Transverse colon (tissue), 4 donors: Measurements from ENCODE around the gene TMTC1. TPM values are rescaled to one million over a fixed set of nuclear protein-coding genes. Genes with fewer than 3 reads are reported as not detected.

ENCODE experiments used
- DNase-seq: peaks from one replicate; pipeline ENCODE4 v3.0.0-alpha.2; 2019
- H3K27ac ChIP-seq, 4 donors: fragments of 200-600 bp; sonication (generic); 2 replicates each; pipeline ENCODE4 v1.5.1; 2016 to 2018; ENCODE audit warnings: inconsistent platforms in 4 of 4
- H3K27me3 ChIP-seq: fragments of 200-600 bp; sonication (generic); 2 replicates; pipeline ENCODE4 v1.5.1; 2017; ENCODE audit warnings: inconsistent platforms
- H3K36me3 ChIP-seq, 4 donors: fragments of 200-600 bp; sonication (generic); 2 replicates each; pipeline ENCODE4 v1.5.1; 2017 to 2019; ENCODE audit warnings: inconsistent platforms in 4 of 4
- H3K4me1 ChIP-seq, 4 donors: fragments of 200-600 bp; sonication (generic); 2 replicates each; pipeline ENCODE4 v1.5.1; 2017 to 2020; ENCODE audit warnings: inconsistent platforms in 4 of 4
- H3K4me3 ChIP-seq, 4 donors: fragments of 200-600 bp; sonication (generic); 1 replicate in 1 of 4; 2 replicates in 3 of 4; pipeline versions ENCODE4 v1.5.1 to v1.6.1; 2017 to 2019; ENCODE audit warnings: inconsistent platforms in 4 of 4
- H3K9me3 ChIP-seq, 2 donors: fragments of 200-600 bp; sonication (generic); 2 replicates each; pipeline ENCODE4 v1.5.1; 2017 to 2019; ENCODE audit warnings: inconsistent platforms in 2 of 2
- EP300 ChIP-seq: sonication (generic); formaldehyde crosslinking; IDR thresholded peaks from one replicate; pipeline ENCODE4 v1.6.1; 2017; ENCODE audit warnings: antibody characterized with exemption, low read depth
- POLR2A ChIP-seq: fragments of 450-650 bp; IDR thresholded peaks from one replicate; pipeline ENCODE4 v1.6.1; 2016; ENCODE audit warnings: antibody characterized with exemption, mild to moderate bottlenecking, moderate library complexity
- POLR2AphosphoS5 ChIP-seq, 3 donors: sonication (generic); formaldehyde crosslinking; IDR thresholded peaks; one replicate each; pipeline ENCODE4 v1.6.1; 2016; ENCODE audit warnings: antibody characterized with exemption in 3 of 3
- WGBS, 2 donors: methylation state at CpG; one replicate each; pipeline ENCODE4 v1.1.5; 2018; ENCODE audit warnings: low coverage in 1 of 2; 5-methylcytosine and 5-hydroxymethylcytosine counted together
- in situ Hi-C, 4 donors: fragments of 200-750 bp; cut with MboI; loops; one replicate each; pipeline versions ENCODE4 v1.15.0 to v1.15.1; 2017; ENCODE audit warnings: low sequenced_read_pairs in 3 of 4, low pct_ligation_motif_present in 1 of 4, low pct_unique_long_range_greater_than_20kb in 1 of 4
- intact Hi-C: fragments of 100-400 bp; cut with DNase I; formaldehyde crosslinking; loops from one replicate; pipeline ENCODE4 v1.15.1; 2023; ENCODE audit warnings: low total_unique reads
- total RNA-seq, 4 donors: library from RNA; depleted of rRNA; stranded (reverse); fragments of >200 nt; gene quantifications; one replicate each; pipeline ENCODE4 v1.1.0, GENCODE V29; 2016
- TF ChIP-seq, protein P1 (sequence below), 5 experiments: fragments of 200-600 bp in 3 of 5; fragments of 450-650 bp in 2 of 5; sonication (generic) in 3 of 5; IDR thresholded peaks; 1 replicate in 2 of 5; 2 replicates in 3 of 5; pipeline ENCODE4 v1.5.1; 2016 to 2017; ENCODE audit warnings: antibody characterized with exemption in 5 of 5, inconsistent platforms in 3 of 5, mild to moderate bottlenecking in 2 of 5, moderate library complexity in 1 of 5

The TMTC1 gene
- total RNA-seq, 4 donors from 2014 or later: 10.2 to 26.9 (median 16.9) TPM

DNA sequence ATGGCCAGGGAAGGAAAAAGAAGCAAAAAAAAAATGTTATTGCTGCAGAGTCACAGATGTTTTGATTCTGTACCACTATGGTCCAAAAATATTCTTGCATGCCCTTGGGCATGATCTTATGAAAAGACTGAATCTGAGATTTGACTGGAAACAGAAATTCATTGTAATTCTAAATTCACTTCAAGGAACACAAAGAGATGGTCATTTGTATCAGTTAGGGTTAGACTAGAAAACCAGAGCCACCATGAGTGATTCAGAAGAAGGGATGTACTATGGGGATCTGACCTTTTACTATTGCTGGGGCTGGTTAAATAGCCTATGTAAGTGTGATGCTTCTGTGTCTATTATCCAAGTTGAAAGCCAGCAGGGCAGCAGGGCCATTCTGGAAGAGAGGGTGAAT, 5.2 kb downstream of the TMTC1 start:
- H3K4me1 ChIP-seq: peaks cover 0 to 5% (median 0%) of the 10 kb centered on the region in 4 donors
- H3K9me3 ChIP-seq: peaks cover 0 to 3% of the 10 kb centered on the region in 2 donors
- H3K27ac ChIP-seq: no peak overlapping the region
- no peak for TF ChIP-seq POLR2AphosphoS5 (IDR thresholded peaks at IDR 0.05)
- TF ChIP-seq, protein P1, sequence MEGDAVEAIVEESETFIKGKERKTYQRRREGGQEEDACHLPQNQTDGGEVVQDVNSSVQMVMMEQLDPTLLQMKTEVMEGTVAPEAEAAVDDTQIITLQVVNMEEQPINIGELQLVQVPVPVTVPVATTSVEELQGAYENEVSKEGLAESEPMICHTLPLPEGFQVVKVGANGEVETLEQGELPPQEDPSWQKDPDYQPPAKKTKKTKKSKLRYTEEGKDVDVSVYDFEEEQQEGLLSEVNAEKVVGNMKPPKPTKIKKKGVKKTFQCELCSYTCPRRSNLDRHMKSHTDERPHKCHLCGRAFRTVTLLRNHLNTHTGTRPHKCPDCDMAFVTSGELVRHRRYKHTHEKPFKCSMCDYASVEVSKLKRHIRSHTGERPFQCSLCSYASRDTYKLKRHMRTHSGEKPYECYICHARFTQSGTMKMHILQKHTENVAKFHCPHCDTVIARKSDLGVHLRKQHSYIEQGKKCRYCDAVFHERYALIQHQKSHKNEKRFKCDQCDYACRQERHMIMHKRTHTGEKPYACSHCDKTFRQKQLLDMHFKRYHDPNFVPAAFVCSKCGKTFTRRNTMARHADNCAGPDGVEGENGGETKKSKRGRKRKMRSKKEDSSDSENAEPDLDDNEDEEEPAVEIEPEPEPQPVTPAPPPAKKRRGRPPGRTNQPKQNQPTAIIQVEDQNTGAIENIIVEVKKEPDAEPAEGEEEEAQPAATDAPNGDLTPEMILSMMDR (IDR thresholded peaks at IDR 0.05): no peak
- no peak for TF ChIP-seq POLR2A
- no peak for TF ChIP-seq EP300
- peaks cover 24% of the 10 kb centered on the region for H3K27me3 ChIP-seq
- H3K4me3 ChIP-seq: no peak overlapping the region
- DNase-seq: no peak
- no peaks in the 10 kb centered on the region for H3K36me3 ChIP-seq
- intact Hi-C loops (no loop called here), in situ Hi-C loops (no loop called here)

DNA sequence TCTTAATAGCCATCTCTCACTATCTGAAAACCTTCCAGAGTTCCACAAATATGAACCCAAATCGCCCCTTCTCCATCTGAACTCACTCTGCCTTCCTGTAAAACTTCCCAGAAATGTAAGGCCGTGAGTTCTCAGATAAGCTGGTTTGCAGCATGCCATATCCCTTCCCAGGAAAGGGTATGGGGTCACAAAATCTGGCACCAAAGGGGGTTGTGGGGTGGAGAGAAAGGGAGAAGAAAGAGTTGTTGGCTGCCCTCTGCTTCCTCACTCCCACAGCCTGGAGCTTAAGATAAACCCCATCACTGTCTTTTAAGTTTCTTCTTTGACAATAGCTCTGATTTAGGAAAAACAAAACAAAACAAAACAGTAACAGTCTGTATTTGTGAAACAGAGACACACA, 10.7 kb downstream of the TMTC1 start:
- Histone ChIP-seq H3K36me3 (no peaks in the 10 kb centered on the region), H3K4me1 (no peaks in the 10 kb centered on the region), H3K27ac (no peak overlapping the region), H3K4me3 (no peak overlapping the region), H3K27me3 (no peaks in the 10 kb centered on the region), H3K9me3 (peaks cover 0 to 3% of the 10 kb centered on the region in 2 donors)
- in situ Hi-C loops (loop anchor here in 1 of 4 donors (25.0 kb wide), 1 partner anchor 111 kb away; no protein-coding TSS in a partner anchor), intact Hi-C loops (no loop called here)
- TF ChIP-seq, protein P1 (IDR thresholded peaks at IDR 0.05): no peak
- 38 to 43% methylated on average over 2 of the region's 2 CpGs for WGBS, 2 donors
- DNase-seq: no peak

DNA sequence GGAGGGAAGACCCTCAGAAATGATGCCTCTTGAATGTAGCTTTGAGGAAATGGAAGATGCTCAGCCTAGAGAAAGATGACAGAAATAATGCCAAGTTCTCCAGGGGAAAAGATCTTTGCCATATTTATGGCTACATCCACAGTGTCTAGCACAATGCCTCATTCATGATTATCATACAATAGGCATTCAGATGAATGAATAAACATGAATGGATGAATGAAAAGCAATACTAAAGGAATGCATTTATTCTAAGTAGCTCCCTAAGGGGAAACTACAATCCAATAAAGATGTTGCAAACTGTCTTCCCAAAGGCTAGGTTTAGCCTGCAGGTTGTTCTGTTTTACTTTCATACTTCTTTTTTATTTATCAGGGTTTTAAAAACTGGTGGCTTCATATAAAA, 12.0 kb downstream of the TMTC1 start:
- TF ChIP-seq POLR2A (no peak), POLR2AphosphoS5 (IDR thresholded peaks at IDR 0.05) (no peak), EP300 (no peak)
- TF ChIP-seq, protein P1 (IDR thresholded peaks at IDR 0.05): no peak
- no peaks in the 10 kb centered on the region for H3K4me1 ChIP-seq
- in situ Hi-C loops: loop anchor here in 1 of 4 donors (25.0 kb wide), 1 partner anchor 109 kb away; no protein-coding TSS in a partner anchor

DNA sequence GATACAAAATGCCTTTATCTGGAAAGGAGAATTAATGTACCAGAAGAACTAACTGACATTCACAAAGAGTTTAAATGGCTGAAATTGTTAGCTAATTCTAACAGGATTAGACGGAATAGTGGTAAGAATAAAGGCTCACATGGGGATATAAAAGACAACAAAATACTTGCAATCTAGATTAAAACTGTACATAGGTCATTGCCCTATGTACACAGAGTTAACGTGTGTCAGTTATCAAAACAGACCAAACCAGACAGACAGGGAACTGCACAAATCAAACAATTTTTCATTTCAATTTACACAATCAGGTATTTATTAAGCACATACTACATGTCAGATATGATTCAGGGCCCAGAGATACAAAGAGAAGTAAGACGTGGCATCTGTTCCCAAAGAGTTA, 12.6 kb downstream of the TMTC1 start:
- Histone ChIP-seq H3K27me3 (no peaks in the 10 kb centered on the region), H3K36me3 (no peaks in the 10 kb centered on the region), H3K27ac (no peak overlapping the region), H3K9me3 (peaks cover 0 to 3% of the 10 kb centered on the region in 2 donors), H3K4me1 (no peaks in the 10 kb centered on the region), H3K4me3 (no peak overlapping the region)
- WGBS, 2 donors: 38 to 52% methylated on average over 3 of the region's 3 CpGs
- intact Hi-C loops: no loop called here
- DNase-seq: no peak
- no peak for TF ChIP-seq POLR2A
- TF ChIP-seq, protein P1 (IDR thresholded peaks at IDR 0.05): no peak
- no peak for TF ChIP-seq POLR2AphosphoS5 (IDR thresholded peaks at IDR 0.05)
- TF ChIP-seq EP300: no peak
- in situ Hi-C loops: loop anchor here in 1 of 4 donors (25.0 kb wide), 1 partner anchor 109 kb away; no protein-coding TSS in a partner anchor

More for the DNA sequence above, 12.0 kb downstream of the TMTC1 start:
- H3K4me3 ChIP-seq: no peak overlapping the region
- intact Hi-C loops: no loop called here
- H3K27ac ChIP-seq: no peak overlapping the region
- no peaks in the 10 kb centered on the region for H3K36me3 ChIP-seq
- H3K9me3 ChIP-seq: peaks cover 0 to 3% of the 10 kb centered on the region in 2 donors
- no peaks in the 10 kb centered on the region for H3K27me3 ChIP-seq
- DNase-seq: no peak
